IPS-18a (cell line): Measurements from ENCODE around the gene FGF12.
A peak's percentile ranks its signal among the peaks of the same experiment; 100 is the strongest.

Experiments
- H3K27ac ChIP-seq: one replicate; pipeline ENCODE4 v1.5.1; 2013; ENCODE audit warnings: low read length
- H3K27me3 ChIP-seq: one replicate; pipeline ENCODE4 v1.6.1; 2013; ENCODE audit warnings: mild to moderate bottlenecking, low read length; ENCODE audit not compliant: control insufficient read depth, insufficient read depth
- H3K36me3 ChIP-seq: one replicate; pipeline ENCODE4 v1.6.1; 2013; ENCODE audit warnings: low read depth, low read length; ENCODE audit not compliant: control insufficient read depth
- H3K4me1 ChIP-seq: one replicate; pipeline ENCODE4 v1.6.1; 2013; ENCODE audit warnings: low read depth, low read length; ENCODE audit not compliant: control insufficient read depth
- H3K4me3 ChIP-seq: one replicate; pipeline ENCODE4 v1.5.1; 2013; ENCODE audit warnings: low read length
- H3K9ac ChIP-seq: one replicate; pipeline ENCODE4 v1.6.1; 2013; ENCODE audit warnings: mild to moderate bottlenecking, low read length, moderate library complexity
- H3K9me3 ChIP-seq: one replicate; pipeline ENCODE4 v1.6.1; 2013; ENCODE audit warnings: low read depth, low read length; ENCODE audit not compliant: control insufficient read depth

The FGF12 gene

GRCh38 chr3:192170031-192170430 is 557.3 kb downstream of the FGF12 start:
- H3K36me3 ChIP-seq, result no peaks in the 10 kb centered on the region
- H3K27ac ChIP-seq, result no peak overlapping the region
- peaks cover 13% of the 10 kb centered on the region for H3K4me1 ChIP-seq
- no peaks in the 10 kb centered on the region for H3K27me3 ChIP-seq
- H3K9me3 ChIP-seq, result no peaks in the 10 kb centered on the region
- H3K9ac ChIP-seq, result no peak overlapping the region
- no peak overlapping the region for H3K4me3 ChIP-seq

- Histone ChIP-seq H3K9me3 (no peaks in the 10 kb centered on the region), H3K27me3 (no peaks in the 10 kb centered on the region), H3K9ac (no peak overlapping the region), H3K4me3 (no peak overlapping the region), H3K27ac (no peak overlapping the region), H3K36me3 (no peaks in the 10 kb centered on the region), H3K4me1 (peaks cover 13% of the 10 kb centered on the region)
Measured at GRCh38 chr3:192169332-192169915, 557.9 kb downstream of the FGF12 start.

GRCh38 chr3:192168202-192168601 is 559.1 kb downstream of the FGF12 start:
- Histone ChIP-seq H3K4me3 (no peak overlapping the region), H3K9ac (no peak overlapping the region)

GRCh38 chr3:192165552-192165951 is 561.8 kb downstream of the FGF12 start:
- Histone ChIP-seq H3K27me3 (no peaks in the 10 kb centered on the region), H3K36me3 (no peaks in the 10 kb centered on the region), H3K4me1 (peaks cover 10% of the 10 kb centered on the region), H3K4me3 (no peak overlapping the region), H3K9me3 (no peaks in the 10 kb centered on the region), H3K27ac (no peak overlapping the region), H3K9ac (no peak overlapping the region)

More at GRCh38 chr3:192168202-192168601, 559.1 kb downstream of the FGF12 start:
- H3K36me3 ChIP-seq, result no peaks in the 10 kb centered on the region
- H3K4me1 ChIP-seq, result peaks cover 13% of the 10 kb centered on the region
- H3K9me3 ChIP-seq, result no peaks in the 10 kb centered on the region
- no peaks in the 10 kb centered on the region for H3K27me3 ChIP-seq
- H3K27ac ChIP-seq, result no peak overlapping the region

- no peak overlapping the region for H3K27ac ChIP-seq
- no peaks in the 10 kb centered on the region for H3K27me3 ChIP-seq
- H3K4me1 ChIP-seq, result no peaks in the 10 kb centered on the region
- H3K36me3 ChIP-seq, result no peaks in the 10 kb centered on the region
- no peak overlapping the region for H3K9ac ChIP-seq
- no peaks in the 10 kb centered on the region for H3K9me3 ChIP-seq
- H3K4me3 ChIP-seq, result no peak overlapping the region
Measured at GRCh38 chr3:192161661-192162060, 565.7 kb downstream of the FGF12 start.

GRCh38 chr3:192156382-192156781 is 571.0 kb downstream of the FGF12 start:
- H3K9me3 ChIP-seq, result no peaks in the 10 kb centered on the region
- peaks cover 4% of the 10 kb centered on the region for H3K4me1 ChIP-seq
- H3K27me3 ChIP-seq, result no peaks in the 10 kb centered on the region
- no peaks in the 10 kb centered on the region for H3K36me3 ChIP-seq
- H3K27ac ChIP-seq, result no peak overlapping the region
- no peak overlapping the region for H3K4me3 ChIP-seq
- no peak overlapping the region for H3K9ac ChIP-seq

- H3K9ac ChIP-seq, result peak overlapping the region; percentile 62
- peak overlapping the region; percentile 55 for H3K4me3 ChIP-seq
- H3K9me3 ChIP-seq, result no peaks in the 10 kb centered on the region
- no peaks in the 10 kb centered on the region for H3K36me3 ChIP-seq
- H3K27me3 ChIP-seq, result no peaks in the 10 kb centered on the region
- H3K27ac ChIP-seq, result no peak overlapping the region
- H3K4me1 ChIP-seq, result peaks cover 4% of the 10 kb centered on the region
Measured at GRCh38 chr3:192155194-192155593, 572.1 kb downstream of the FGF12 start.

GRCh38 chr3:192133271-192133670 is 594.1 kb downstream of the FGF12 start:
- Histone ChIP-seq H3K4me3 (no peak overlapping the region), H3K27ac (no peak overlapping the region), H3K27me3 (no peaks in the 10 kb centered on the region), H3K4me1 (no peaks in the 10 kb centered on the region), H3K9me3 (no peaks in the 10 kb centered on the region), H3K9ac (no peak overlapping the region), H3K36me3 (no peaks in the 10 kb centered on the region)

GRCh38 chr3:192130534-192131132 is 596.7 kb downstream of the FGF12 start:
- no peaks in the 10 kb centered on the region for H3K27me3 ChIP-seq
- H3K9me3 ChIP-seq, result no peaks in the 10 kb centered on the region
- H3K4me1 ChIP-seq, result no peaks in the 10 kb centered on the region
- no peak overlapping the region for H3K27ac ChIP-seq
- H3K9ac ChIP-seq, result no peak overlapping the region
- no peak overlapping the region for H3K4me3 ChIP-seq
- no peaks in the 10 kb centered on the region for H3K36me3 ChIP-seq

- no peaks in the 10 kb centered on the region for H3K4me1 ChIP-seq
- no peaks in the 10 kb centered on the region for H3K27me3 ChIP-seq
- H3K36me3 ChIP-seq, result no peaks in the 10 kb centered on the region
- no peak overlapping the region for H3K4me3 ChIP-seq
- no peaks in the 10 kb centered on the region for H3K9me3 ChIP-seq
- no peak overlapping the region for H3K9ac ChIP-seq
- H3K27ac ChIP-seq, result no peak overlapping the region
Measured at GRCh38 chr3:192129586-192129985, 597.8 kb downstream of the FGF12 start.

- H3K9ac ChIP-seq, result no peak overlapping the region
- H3K4me3 ChIP-seq, result no peak overlapping the region
- no peak overlapping the region for H3K27ac ChIP-seq
- no peaks in the 10 kb centered on the region for H3K36me3 ChIP-seq
- H3K4me1 ChIP-seq, result no peaks in the 10 kb centered on the region
- H3K27me3 ChIP-seq, result no peaks in the 10 kb centered on the region
- H3K9me3 ChIP-seq, result no peaks in the 10 kb centered on the region
Measured at GRCh38 chr3:192128922-192129321, 598.4 kb downstream of the FGF12 start.

- H3K4me1 ChIP-seq, result no peaks in the 10 kb centered on the region
- H3K36me3 ChIP-seq, result no peaks in the 10 kb centered on the region
- H3K9ac ChIP-seq, result no peak overlapping the region
- no peak overlapping the region for H3K4me3 ChIP-seq
- no peaks in the 10 kb centered on the region for H3K27me3 ChIP-seq
- H3K27ac ChIP-seq, result no peak overlapping the region
- no peaks in the 10 kb centered on the region for H3K9me3 ChIP-seq
Measured at GRCh38 chr3:192128060-192128459, 599.3 kb downstream of the FGF12 start.
